GM18505 (cell line): ENCODE results near the gene ADCY9.

Source experiments
- ATAC-seq: cut with Tn5 transposase; IDR thresholded peaks from one replicate; pipeline ENCODE4 v1.9.1; 2021; ENCODE audit not compliant: unreplicated experiment
- POLR2A ChIP-seq: IDR thresholded peaks from 4 replicates; pipeline ENCODE4 v1.6.1; 2011; ENCODE audit warnings: borderline replicate concordance; ENCODE audit not compliant: insufficient read depth, insufficient read length; ENCODE audit errors: extremely low read depth

The ADCY9 gene

DNA sequence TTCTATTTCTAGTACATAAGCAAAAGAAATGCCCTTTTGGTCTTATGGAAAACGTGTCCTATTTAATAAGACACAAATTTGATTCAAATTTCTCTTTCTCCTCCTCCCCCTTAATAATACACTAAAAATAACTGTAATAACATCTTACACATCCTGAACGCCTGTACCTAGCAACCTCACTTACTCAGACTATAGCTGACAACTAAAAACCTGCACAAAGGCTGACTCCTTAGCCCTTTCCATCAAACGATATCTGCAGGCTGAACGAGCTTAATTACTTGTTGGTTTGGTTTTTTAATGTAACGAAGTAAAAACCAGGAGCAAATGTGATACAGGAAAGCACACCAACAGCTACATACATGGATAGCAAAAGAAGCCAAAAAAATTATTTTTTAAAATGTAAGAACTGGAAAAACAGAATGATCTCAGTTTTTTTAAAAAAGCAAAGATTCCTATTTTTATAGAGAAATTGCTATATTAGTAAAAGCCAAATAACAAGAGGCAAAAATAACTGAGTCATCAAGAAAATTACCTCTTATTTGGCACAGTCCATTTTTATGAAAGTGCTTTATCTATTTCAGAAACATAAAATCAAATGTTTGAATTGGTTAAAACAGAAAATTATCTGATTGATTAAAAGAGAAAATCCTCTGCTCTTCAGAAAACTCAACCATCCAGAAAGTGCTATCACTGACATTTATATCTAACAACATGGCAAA lies 23.5 kb downstream of the ADCY9 start:
- TF ChIP-seq POLR2A: no peak
- no peak for ATAC-seq

- no peak for TF ChIP-seq POLR2A
- ATAC-seq: no peak
Observed at GRCh38 chr16:4091240-4092012, 24.8 kb downstream of the ADCY9 start.

- no peak for TF ChIP-seq POLR2A
- no peak for ATAC-seq
Observed at GRCh38 chr16:4090351-4090851, 25.8 kb downstream of the ADCY9 start.

DNA sequence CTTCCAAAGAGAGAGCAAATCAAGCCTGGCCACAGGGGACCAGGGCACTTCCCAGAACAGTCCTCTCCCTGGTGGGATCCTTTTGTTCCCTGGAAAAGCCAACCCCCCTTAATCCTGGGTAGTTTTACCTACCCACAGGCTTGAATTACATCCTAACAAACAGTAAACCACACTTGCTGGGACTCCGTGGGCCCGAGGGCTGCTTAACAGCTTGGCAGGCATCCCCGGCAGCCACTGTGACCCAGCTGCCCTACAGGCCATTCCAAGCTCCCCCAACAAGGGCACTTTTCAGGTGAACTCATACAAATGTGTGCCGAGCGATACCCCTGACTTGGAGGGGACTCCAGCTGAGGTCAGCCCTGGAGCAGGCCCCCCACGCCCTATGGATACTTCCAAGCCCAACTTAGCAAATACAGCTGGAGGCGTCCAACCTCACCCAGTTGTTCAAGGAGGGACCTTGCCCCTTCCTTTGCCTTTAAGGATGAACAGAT lies 26.4 kb downstream of the ADCY9 start:
- no peak for ATAC-seq
- no peak for TF ChIP-seq POLR2A

DNA sequence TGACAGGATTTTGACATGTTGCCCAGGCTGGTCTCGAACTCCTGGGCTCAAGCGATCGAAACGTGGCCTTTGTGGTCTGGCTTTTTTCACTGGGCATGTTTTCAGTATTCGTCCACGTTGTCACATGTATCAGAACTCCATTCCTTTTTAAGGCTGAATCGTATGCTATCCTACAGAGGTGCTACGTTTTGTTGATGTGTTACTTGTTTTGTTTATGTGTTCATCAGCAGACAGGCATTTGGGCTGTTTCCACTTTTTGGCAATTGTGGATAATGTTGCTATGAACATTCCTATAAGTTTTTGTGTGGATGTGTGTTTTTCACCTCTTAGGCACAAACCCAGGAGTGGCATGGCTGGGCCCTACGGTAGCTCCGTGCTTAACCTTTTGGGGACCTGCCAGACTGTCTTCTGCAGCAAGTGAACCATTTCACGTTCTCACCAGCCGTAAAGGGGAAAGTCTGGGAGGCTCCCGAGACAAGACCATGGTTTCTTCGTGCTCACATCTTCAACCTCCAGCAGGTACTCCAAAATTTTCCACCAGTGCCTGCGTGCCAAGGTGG lies 26.9 kb downstream of the ADCY9 start:
- TF ChIP-seq POLR2A: no peak
- ATAC-seq: no peak

- no peak for ATAC-seq
- no peak for TF ChIP-seq POLR2A
Observed at GRCh38 chr16:4087990-4088577, 28.2 kb downstream of the ADCY9 start.

GRCh38 chr16:4087099-4087885 lies 28.9 kb downstream of the ADCY9 start:
- no peak for ATAC-seq
- TF ChIP-seq POLR2A: no peak

- ATAC-seq: no peak
- no peak for TF ChIP-seq POLR2A
Observed at GRCh38 chr16:4086153-4086552, 30.1 kb downstream of the ADCY9 start.

DNA sequence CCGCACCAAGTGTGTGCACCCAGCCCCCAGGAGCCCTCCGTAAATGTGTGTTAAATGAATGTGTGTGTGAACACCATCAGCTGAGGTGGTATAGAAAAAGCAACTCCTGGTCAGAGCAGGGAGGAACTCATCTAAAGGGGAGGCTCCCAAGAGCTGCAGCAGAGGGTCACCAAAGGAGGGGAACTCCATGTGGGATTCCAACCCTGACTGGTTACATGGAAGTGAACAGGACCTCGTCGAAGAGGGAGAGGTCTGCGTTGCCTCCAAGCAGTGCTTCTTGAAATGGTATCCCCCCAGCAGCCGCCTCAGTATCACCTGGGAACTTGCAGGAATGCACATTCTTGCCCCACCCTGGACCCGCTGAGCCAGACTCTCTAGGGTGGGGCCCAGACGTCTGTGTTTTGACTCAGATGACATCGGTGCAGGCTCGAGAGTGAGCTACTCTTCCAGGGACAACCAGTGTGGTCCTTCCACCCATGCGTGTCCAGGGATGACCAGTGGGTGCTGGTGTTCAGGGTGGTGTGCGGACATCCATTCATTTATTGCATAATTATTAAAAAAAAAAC lies 30.8 kb downstream of the ADCY9 start:
- ATAC-seq: no peak
- no peak for TF ChIP-seq POLR2A

DNA sequence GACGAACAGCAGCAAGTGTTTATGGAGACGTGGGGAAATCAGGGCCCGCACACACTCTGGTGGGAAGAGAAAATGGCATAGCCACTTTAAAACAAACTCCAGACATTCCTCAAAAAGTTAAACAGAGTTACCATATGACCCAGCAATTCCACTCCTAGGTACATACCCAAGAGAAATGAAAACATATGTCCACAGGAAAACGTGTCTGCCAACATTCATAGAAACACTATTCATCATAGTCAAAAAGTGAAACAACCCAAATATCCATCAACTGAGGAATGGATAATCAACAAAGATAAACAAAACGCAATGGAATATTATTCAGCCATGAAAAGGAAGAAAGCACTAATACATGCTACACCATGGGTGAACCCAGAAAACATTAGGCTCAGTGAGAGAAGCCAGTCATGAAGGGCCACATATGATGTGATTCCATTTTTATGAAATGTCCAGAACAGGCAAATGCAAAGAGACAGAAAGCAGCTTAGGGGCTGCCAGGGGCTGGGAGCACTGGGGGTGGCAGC lies 32.8 kb downstream of the ADCY9 start:
- no peak for ATAC-seq
- TF ChIP-seq POLR2A: no peak

DNA sequence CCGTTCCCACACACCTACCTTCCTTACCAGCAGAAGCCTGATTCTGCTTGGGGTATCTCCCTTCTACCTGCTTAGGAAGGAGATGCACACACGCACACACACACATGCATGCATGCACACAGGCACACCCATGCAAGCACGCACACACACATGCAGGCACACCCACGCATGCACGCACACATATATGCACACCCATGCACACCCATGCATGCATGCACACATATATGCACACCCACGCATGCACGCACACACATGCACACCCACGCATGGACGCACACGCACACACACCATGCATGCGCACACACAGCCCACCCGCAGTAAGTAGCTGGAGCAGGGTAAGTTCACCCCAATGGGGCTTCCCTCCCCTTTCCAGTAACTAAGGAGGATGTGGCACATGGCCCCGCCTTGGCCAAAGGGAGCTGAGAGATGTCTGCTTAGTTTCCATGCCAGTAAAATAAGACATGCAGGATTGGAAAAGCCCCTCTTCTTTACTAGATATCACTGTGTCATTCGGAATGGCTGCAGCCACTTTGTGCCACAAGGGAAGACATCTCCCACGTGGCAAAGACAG lies 33.7 kb downstream of the ADCY9 start:
- no peak for TF ChIP-seq POLR2A
- ATAC-seq: no peak

DNA sequence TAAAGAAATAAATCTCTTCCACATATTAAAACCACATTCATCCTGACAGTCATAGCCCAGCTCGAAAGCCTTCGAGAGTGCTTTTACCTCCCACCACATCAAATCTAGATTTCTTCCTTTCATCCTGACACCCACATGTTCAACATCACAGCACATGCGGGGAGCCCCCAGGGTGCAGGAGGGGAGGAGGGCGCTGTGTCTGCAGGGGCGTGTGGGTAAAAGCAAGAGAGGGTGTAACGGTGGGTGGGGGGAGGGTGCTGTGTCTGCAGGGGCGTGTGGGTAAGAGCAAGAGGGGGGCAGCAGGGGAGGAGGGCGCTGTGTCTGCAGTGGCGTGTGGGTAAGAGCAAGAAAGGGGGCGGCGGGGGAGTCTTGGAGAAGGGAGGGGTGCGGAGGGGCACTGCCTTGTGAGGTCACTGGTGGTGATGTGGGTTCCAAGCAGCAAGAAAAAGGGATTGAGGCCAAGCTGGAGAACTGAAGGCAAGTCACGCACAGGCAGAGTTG lies 34.7 kb downstream of the ADCY9 start:
- no peak for ATAC-seq
- no peak for TF ChIP-seq POLR2A
